HepG2 (cell line): ENCODE data around the gene GPR62. TPM values are rescaled to one million over a fixed set of nuclear protein-coding genes. Genes with fewer than 3 reads are reported as not detected.

ENCODE experiments used
- ATAC-seq: fragments of 200-7000 bp; cut with Tn5 transposase; 3 replicates; pipeline ENCODE4 v1.9.1; 2020; ENCODE audit warnings: mild to moderate bottlenecking, moderate library complexity
- BruUV-seq: library from RNA; stranded (reverse); fragments of 400-500 nt; replicated peaks from 2 replicates; lab custom pipeline; 2021; lab: Mats Ljungman, UMichigan
- CTCF ChIA-PET: fragments of 300-600 bp; formaldehyde crosslinking; extraction: SDS; loops from one replicate; lab custom pipeline; 2021; ENCODE audit warnings: low total read pairs, inconsistent platforms, low intra/inter-chr PET ratio; lab: Yijun Ruan, JAX
- POLR2A ChIA-PET: fragments of 350-600 bp; sonication (Branson Sonifier 250); formaldehyde crosslinking; loops from one replicate; lab custom pipeline; 2020; ENCODE audit warnings: antibody characterized with exemption, inconsistent platforms; lab: Yijun Ruan, JAX
- DNase-seq: peaks from one replicate; pipeline ENCODE4 v3.0.0-alpha.2; 2015; ENCODE audit warnings: low spot score
- FAIRE-seq: peaks from 3 replicates; lab custom pipeline; 2011; peaks lifted over from hg19 to GRCh38; lab: Jason Lieb, UNC
- H2AFZ ChIP-seq: one replicate; pipeline ENCODE4 v1.6.1; 2011; ENCODE audit warnings: low read length, inconsistent platforms
- H3K27ac ChIP-seq: fragments of 300-600 bp; 3 replicates; pipeline ENCODE4 v1.8.0; 2011; ENCODE audit warnings: mixed run types, mild to moderate bottlenecking, mixed read lengths, low read length, inconsistent platforms; ENCODE audit not compliant: insufficient read depth; ENCODE audit errors: extremely low read length
- H3K27me3 ChIP-seq, 2 experiments: fragments of 200-600 bp in 1 of 2; 2 replicates in 1 of 2; 3 replicates in 1 of 2; pipeline versions ENCODE4 v1.6.0 to v1.8.0; 2011; ENCODE audit warnings: low read length in 2 of 2, mild to moderate bottlenecking in 2 of 2, moderate library complexity in 2 of 2, inconsistent platforms in 1 of 2; ENCODE audit not compliant: insufficient read depth in 2 of 2, control insufficient read depth in 1 of 2
- H3K36me3 ChIP-seq, 2 experiments: fragments of 200-600 bp in 1 of 2; replicated peaks in 1 of 2; 2 replicates in 1 of 2; 3 replicates in 1 of 2; pipeline versions ENCODE4 v1.5.1 to v1.8.0; 2011; ENCODE audit warnings: low read length in 2 of 2, inconsistent platforms in 1 of 2; ENCODE audit not compliant: insufficient read depth in 2 of 2, control insufficient read depth in 1 of 2
- H3K4me1 ChIP-seq: 2 replicates; pipeline ENCODE4 v1.5.1; 2012; ENCODE audit warnings: low read length, inconsistent platforms; ENCODE audit not compliant: insufficient read depth
- H3K4me2 ChIP-seq: 2 replicates; pipeline ENCODE4 v1.6.0; 2011; ENCODE audit warnings: low read depth, low read length, inconsistent platforms
- H3K4me3 ChIP-seq, 3 experiments: fragments of 200-600 bp in 1 of 3; sonication (generic), shearing (Covaris generic) in 1 of 3; replicated peaks in 1 of 3; 2 replicates each; pipeline ENCODE4 v1.5.1; 2011 to 2016; ENCODE audit warnings: low read length in 3 of 3, inconsistent platforms in 2 of 3, low read depth in 2 of 3, mild to moderate bottlenecking in 2 of 3, control low read depth in 1 of 3, mixed read lengths in 1 of 3; ENCODE audit not compliant: insufficient read depth in 1 of 3
- H3K79me2 ChIP-seq: one replicate; pipeline ENCODE4 v1.6.1; 2011; ENCODE audit warnings: low read length, inconsistent platforms; ENCODE audit not compliant: insufficient read depth
- H3K9ac ChIP-seq: 2 replicates; pipeline ENCODE4 v1.6.0; 2011; ENCODE audit warnings: mild to moderate bottlenecking, low read depth, low read length, inconsistent platforms; ENCODE audit not compliant: insufficient read depth
- H3K9me3 ChIP-seq: 2 replicates; pipeline ENCODE4 v1.5.1; 2012; ENCODE audit warnings: mild to moderate bottlenecking, low read length
- H4K20me1 ChIP-seq: 2 replicates; pipeline ENCODE4 v1.6.0; 2011; ENCODE audit warnings: inconsistent platforms, mild to moderate bottlenecking, low read length, moderate library complexity; ENCODE audit not compliant: insufficient read depth
- BCL6 ChIP-seq: IDR thresholded peaks from 2 replicates; pipeline ENCODE4 v1.6.1; 2016; ENCODE audit warnings: missing genetic modification reagents, missing compliant biosample characterization
- FLYWCH1 ChIP-seq: sonication (generic); formaldehyde crosslinking; IDR thresholded peaks from 2 replicates; pipeline ENCODE4 v1.8.1; 2023; ENCODE audit warnings: mild to moderate bottlenecking, missing genetic modification reagents
- GABPA ChIP-seq, 2 experiments: IDR thresholded peaks; 2 replicates each; pipeline ENCODE4 v1.6.1; 2011 to 2016; ENCODE audit warnings: low read depth in 2 of 2, low read length in 1 of 2, missing biosample characterization in 1 of 2, missing genetic modification characterization in 1 of 2
- JUN ChIP-seq: sonication (generic); formaldehyde crosslinking; IDR thresholded peaks from 2 replicates; pipeline ENCODE4 v1.4.0; 2020; ENCODE audit warnings: mild to moderate bottlenecking, missing genetic modification reagents
- MAZ ChIP-seq, 2 experiments: sonication (generic) in 1 of 2; formaldehyde crosslinking in 1 of 2; IDR thresholded peaks; 2 replicates each; pipeline versions ENCODE4 v1.5.0 to v1.6.1; 2012 to 2020; ENCODE audit warnings: low read depth in 2 of 2, mild to moderate bottlenecking in 2 of 2, borderline replicate concordance in 1 of 2, improper control_type of control experiment in 1 of 2, low read length in 1 of 2, missing genetic modification reagents in 1 of 2, moderate library complexity in 1 of 2
- NPAS2 ChIP-seq: sonication (generic); formaldehyde crosslinking; IDR thresholded peaks from 2 replicates; pipeline ENCODE4 v1.8.0; 2022; ENCODE audit warnings: mild to moderate bottlenecking, missing genetic modification reagents, borderline replicate concordance
- POLR2G ChIP-seq: fragments of 200-400 bp; formaldehyde crosslinking; IDR thresholded peaks from 2 replicates; pipeline ENCODE4 v1.6.1; 2018; ENCODE audit warnings: mild to moderate bottlenecking, low read depth, low read length, moderate library complexity
- RAD51 ChIP-seq: fragments of 450-650 bp; IDR thresholded peaks from 2 replicates; pipeline ENCODE4 v1.6.1; 2016; ENCODE audit warnings: borderline replicate concordance
- ZBTB25 ChIP-seq: IDR thresholded peaks from 2 replicates; pipeline ENCODE4 v1.6.1; 2018; ENCODE audit warnings: missing genetic modification reagents
- ZFP82 ChIP-seq: sonication (generic); formaldehyde crosslinking; IDR thresholded peaks from 2 replicates; pipeline ENCODE4 v1.5.1; 2020; ENCODE audit warnings: mild to moderate bottlenecking, missing genetic modification reagents, borderline replicate concordance
- ZFX ChIP-seq: sonication (generic); formaldehyde crosslinking; IDR thresholded peaks from 2 replicates; pipeline ENCODE4 v1.4.0; 2020; ENCODE audit warnings: mild to moderate bottlenecking, low read depth, missing genetic modification reagents, moderate library complexity
- ZNF143 ChIP-seq: sonication (generic); formaldehyde crosslinking; IDR thresholded peaks from 2 replicates; pipeline ENCODE4 v1.4.0; 2020; ENCODE audit warnings: missing genetic modification reagents
- ZNF180 ChIP-seq: sonication (generic); formaldehyde crosslinking; IDR thresholded peaks from 2 replicates; pipeline ENCODE4 v1.4.0; 2020; ENCODE audit warnings: low read depth, missing genetic modification reagents, borderline replicate concordance
- ZNF251 ChIP-seq: sonication (generic); formaldehyde crosslinking; IDR thresholded peaks from 2 replicates; pipeline ENCODE4 v1.9.0; 2021; ENCODE audit warnings: mild to moderate bottlenecking, missing genetic modification reagents
- ZNF451 ChIP-seq: sonication (generic); formaldehyde crosslinking; IDR thresholded peaks from 2 replicates; pipeline ENCODE4 v1.5.0; 2020; ENCODE audit warnings: mild to moderate bottlenecking, missing genetic modification reagents
- ZNF484 ChIP-seq: sonication (generic); formaldehyde crosslinking; IDR thresholded peaks from 2 replicates; pipeline ENCODE4 v1.5.1; 2020; ENCODE audit warnings: mild to moderate bottlenecking, low read depth, missing genetic modification reagents, borderline replicate concordance
- ZNF589 ChIP-seq: sonication (generic); formaldehyde crosslinking; conservative IDR thresholded peaks from 2 replicates; pipeline ENCODE4 v1.8.0; 2022; ENCODE audit warnings: mild to moderate bottlenecking, moderate library complexity, missing genetic modification reagents
- ZNF781 ChIP-seq: sonication (generic); formaldehyde crosslinking; IDR thresholded peaks from 2 replicates; pipeline ENCODE4 v1.5.1; 2020; ENCODE audit warnings: borderline replicate concordance, mild to moderate bottlenecking, missing genetic modification reagents; ENCODE audit errors: not compliant biosample characterization
- ZNF816 ChIP-seq: sonication (generic); formaldehyde crosslinking; IDR thresholded peaks from 2 replicates; pipeline ENCODE4 v1.8.0; 2022; ENCODE audit warnings: missing genetic modification reagents, mild to moderate bottlenecking, borderline replicate concordance
- WGBS: methylation state at CpG from one replicate; pipeline ENCODE4 v1.1.6; 2017; ENCODE audit warnings: low lambda C conversion rate; 5-methylcytosine and 5-hydroxymethylcytosine counted together
- in situ Hi-C: cut with HindIII; loops from 2 replicates; pipeline ENCODE4 v1.10.0; 2017; ENCODE audit warnings: low pct_unique_long_range_greater_than_20kb; ENCODE audit not compliant: extremely low pct_ligation_motif_present
- intact Hi-C: fragments of 100-400 bp; cut with micrococcal nuclease; formaldehyde crosslinking; loops from one replicate; pipeline ENCODE4 v1.10.0; 2022; ENCODE audit not compliant: unreplicated experiment
- polyA plus RNA-seq, 8 experiments: library from polyadenylated mRNA; depleted of rRNA in 3 of 8; stranded (reverse) in 7 of 8; unstranded in 1 of 8; fragments of >200 nt; fragmentation: Illumina TruSeq in 4 of 8; extraction: Trizol in 4 of 8; gene quantifications; 2 replicates each; pipeline versions ENCODE4 v1.2.1 to v1.2.3, GENCODE V29; 2011 to 2016; ENCODE audit warnings: low read depth in 4 of 8, missing spikeins in 1 of 8, mixed read lengths in 1 of 8; ENCODE audit not compliant: insufficient read depth in 1 of 8
- total RNA-seq, 5 experiments: library from RNA; depleted of rRNA; stranded (reverse); fragments of >200 nt; fragmentation: Illumina TruSeq; extraction: Trizol; gene quantifications; 2 replicates each; pipeline ENCODE4 v1.2.3, GENCODE V29; 2016; ENCODE audit warnings: low read depth in 1 of 5
- TF ChIP-seq, protein P1 (sequence below): sonication (generic); formaldehyde crosslinking; conservative IDR thresholded peaks from 2 replicates; pipeline ENCODE4 v1.4.0; 2020; ENCODE audit warnings: missing genetic modification reagents

The GPR62 gene
- total and polyA plus RNA-seq, 2 of the 13 experiments (the other 11 are each of a cell fraction or from before 2014, with no cell fraction given): not detected

GRCh38 chr3:51942603-51943450 is 12.4 kb upstream of the GPR62 start:
- no peaks in the 10 kb centered on the region for H3K9me3 ChIP-seq
- ChIA-PET POLR2A (interaction anchor here (0.6 to 4.5 kb wide), 18 partner anchors 8 to 558 kb away, joined by 3 to 173 read pairs (median 8); partner anchors contain the start of genes ABHD14A, ABHD14B, ACY1 and DCAF1), CTCF (interaction anchor here (1.2 to 2.1 kb wide), 4 partner anchors 32 to 58 kb away, joined by 3 to 34 read pairs (median 14); partner anchors contain the start of genes ABHD14A, ABHD14B, ACY1 and RPL29)
- H3K36me3 ChIP-seq: peaks cover 2 to 10% of the 10 kb centered on the region in 2 experiments; a peak in 3 of 5 replicates
- peak overlapping the region; percentile 94 for H3K4me2 ChIP-seq
- no peaks in the 10 kb centered on the region; a peak in 1 of 5 replicates for H3K27me3 ChIP-seq
- H2AFZ ChIP-seq: no peak overlapping the region
- H4K20me1 ChIP-seq: no peaks in the 10 kb centered on the region; the same call in 1 of the 2 replicates
- peaks cover 28% of the 10 kb centered on the region for H3K79me2 ChIP-seq
- peaks cover 33% of the 10 kb centered on the region for H3K4me1 ChIP-seq
- 0% methylated on average over 8 of the region's 17 CpGs for WGBS
- intact Hi-C loops: loop anchor here (1.0 to 2.0 kb wide), 3 partner anchors 31 to 52 kb away; partner anchors contain the start of genes ABHD14B, ACY1 and RPL29
- in situ Hi-C loops: no loop called here
- H3K27ac ChIP-seq: peak overlapping the region; percentile 93
- ATAC-seq (peak; percentile 59), DNase-seq (peak; percentile 67), FAIRE-seq (peak; percentile 81)
- peak overlapping the region; percentile 66 to 88 (median 80) for H3K4me3 ChIP-seq
- TSS peak; percentile 84 for BruUV-seq
- peak overlapping the region; percentile 93 for H3K9ac ChIP-seq
- TF ChIP-seq ZNF816 (CRISPR knock-in tag) (no peak), ZNF589 (CRISPR knock-in tag) (no peak), FLYWCH1 (no peak), POLR2G (peak; percentile 55), ZNF451 (CRISPR knock-in tag) (no peak; the same call in 1 of the 2 replicates), BCL6 (CRISPR knock-in tag) (peak; percentile 18; the same call in 1 of the 2 replicates), ZFX (CRISPR knock-in tag) (peak; percentile 56), ZNF180 (CRISPR knock-in tag) (no peak), JUN (CRISPR knock-in tag) (no peak), GABPA (IDR thresholded peaks at IDR 0.05; ENCODE audit: low read depth, low read length) (no peak), GABPA (CRISPR knock-in tag; IDR thresholded peaks at IDR 0.05; ENCODE audit: low read depth) (peak; percentile 37; the same call in 1 of the 2 replicates), RAD51 (no peak), ZNF484 (CRISPR knock-in tag) (no peak), ZNF781 (CRISPR knock-in tag) (no peak), ZNF143 (CRISPR knock-in tag) (0 out of 2 replicates have a peak, but pooled peaks have one; percentile 14), NPAS2 (CRISPR knock-in tag) (no peak), MAZ (IDR thresholded peaks at IDR 0.05; ENCODE audit: borderline replicate concordance, low read depth, low read length) (peak; percentile 11; the same call in 1 of the 2 replicates), MAZ (CRISPR knock-in tag; IDR thresholded peaks at IDR 0.05; ENCODE audit: low read depth) (no peak), ZBTB25 (CRISPR knock-in tag) (no peak), ZNF251 (0 out of 2 replicates have a peak, but pooled peaks have one; percentile 1), ZFP82 (CRISPR knock-in tag) (no peak)
- TF ChIP-seq, protein P1, sequence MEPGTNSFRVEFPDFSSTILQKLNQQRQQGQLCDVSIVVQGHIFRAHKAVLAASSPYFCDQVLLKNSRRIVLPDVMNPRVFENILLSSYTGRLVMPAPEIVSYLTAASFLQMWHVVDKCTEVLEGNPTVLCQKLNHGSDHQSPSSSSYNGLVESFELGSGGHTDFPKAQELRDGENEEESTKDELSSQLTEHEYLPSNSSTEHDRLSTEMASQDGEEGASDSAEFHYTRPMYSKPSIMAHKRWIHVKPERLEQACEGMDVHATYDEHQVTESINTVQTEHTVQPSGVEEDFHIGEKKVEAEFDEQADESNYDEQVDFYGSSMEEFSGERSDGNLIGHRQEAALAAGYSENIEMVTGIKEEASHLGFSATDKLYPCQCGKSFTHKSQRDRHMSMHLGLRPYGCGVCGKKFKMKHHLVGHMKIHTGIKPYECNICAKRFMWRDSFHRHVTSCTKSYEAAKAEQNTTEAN (CRISPR knock-in tag): no peak
